ENCODE measurements around the gene PREP.
"Not testable (repeated sequence)": the region's sequence is repeated elsewhere in the genome, so short reads cannot be mapped to it uniquely, and the experiment has no call there.

Gene PREP

DNA sequence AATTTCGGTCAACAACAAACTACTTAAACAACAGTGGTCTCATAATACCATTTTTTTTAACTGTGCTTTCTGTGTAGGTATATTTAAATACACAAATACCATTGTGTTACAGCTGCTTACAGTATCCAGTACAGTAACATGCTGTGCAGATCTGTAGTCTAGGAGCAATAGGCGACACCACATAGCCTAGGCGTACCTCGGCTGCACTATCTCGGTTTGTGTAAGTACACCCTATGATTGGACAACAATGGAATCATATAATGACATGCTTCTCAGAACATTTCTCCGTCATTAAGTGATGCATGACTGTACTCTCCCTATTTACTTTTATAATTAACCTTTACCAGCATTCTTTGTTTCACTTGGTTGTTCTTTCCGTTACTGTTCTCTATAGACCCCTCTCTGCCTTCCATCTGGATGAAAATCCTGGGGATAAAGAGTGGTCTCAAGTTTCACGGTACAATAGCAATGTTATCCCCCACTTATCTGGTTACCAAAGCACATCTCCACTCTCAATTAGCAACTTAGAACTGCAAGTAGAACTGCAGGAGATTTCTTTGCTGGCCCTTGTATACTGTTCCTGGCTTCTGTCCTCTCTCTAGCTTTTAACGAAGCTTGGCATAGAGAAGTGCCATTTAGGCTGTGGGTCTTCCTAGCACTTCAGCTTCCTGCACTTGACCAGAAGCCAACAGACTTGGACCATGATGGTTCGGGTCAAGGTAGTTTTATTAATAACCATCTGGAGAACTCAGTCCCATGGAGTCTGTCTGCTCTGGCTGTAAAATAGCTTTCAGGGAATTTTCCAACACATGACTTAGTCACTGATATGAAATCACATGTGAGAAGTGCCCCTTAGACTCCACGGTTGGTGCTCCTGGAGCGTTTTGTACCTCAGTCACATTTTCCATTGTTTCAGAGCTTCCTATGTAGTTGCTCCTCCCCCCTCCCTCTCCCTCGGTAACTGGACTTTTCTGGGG is 142.7 kb downstream of the PREP start:
- DNase-seq, result no peak

DNA sequence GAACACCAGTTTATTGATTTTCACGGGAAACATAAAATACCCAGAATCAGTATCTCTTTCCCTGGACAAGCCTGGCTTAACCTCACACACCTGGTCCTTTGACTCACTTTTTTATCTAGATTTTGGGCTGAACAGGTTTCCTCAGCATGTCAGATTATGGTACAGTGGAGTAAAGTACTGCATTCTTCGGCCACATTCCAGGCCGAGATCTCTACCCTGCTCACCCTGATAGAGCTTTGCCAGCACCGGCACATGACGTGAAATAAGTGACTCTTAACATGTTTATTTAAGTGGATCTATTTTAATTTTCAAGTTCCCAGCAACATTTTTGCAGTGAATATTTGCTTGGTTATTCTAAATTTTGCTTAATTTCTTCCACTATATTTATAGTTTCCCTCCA is 144.1 kb downstream of the PREP start:
- no peak for DNase-seq

DNA sequence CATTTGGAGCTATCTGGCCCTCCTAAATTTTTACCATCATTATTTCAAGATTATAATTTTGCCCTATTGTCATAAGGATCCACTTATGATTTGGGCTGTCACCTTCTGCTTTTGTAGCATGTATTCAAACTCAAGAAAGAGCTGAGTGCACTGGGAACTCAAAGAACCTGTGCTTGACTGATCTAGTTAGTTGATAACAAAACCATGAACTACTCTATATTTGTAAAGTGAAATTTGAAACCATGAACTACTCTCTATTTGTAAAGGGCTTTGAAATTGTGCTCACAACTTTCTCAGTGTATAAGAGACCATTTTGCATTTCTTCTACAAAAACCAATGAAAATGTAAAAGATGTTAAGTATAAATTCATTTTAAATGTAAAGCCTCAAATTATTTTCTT is 145.5 kb downstream of the PREP start:
- DNase-seq, result no peak

DNA sequence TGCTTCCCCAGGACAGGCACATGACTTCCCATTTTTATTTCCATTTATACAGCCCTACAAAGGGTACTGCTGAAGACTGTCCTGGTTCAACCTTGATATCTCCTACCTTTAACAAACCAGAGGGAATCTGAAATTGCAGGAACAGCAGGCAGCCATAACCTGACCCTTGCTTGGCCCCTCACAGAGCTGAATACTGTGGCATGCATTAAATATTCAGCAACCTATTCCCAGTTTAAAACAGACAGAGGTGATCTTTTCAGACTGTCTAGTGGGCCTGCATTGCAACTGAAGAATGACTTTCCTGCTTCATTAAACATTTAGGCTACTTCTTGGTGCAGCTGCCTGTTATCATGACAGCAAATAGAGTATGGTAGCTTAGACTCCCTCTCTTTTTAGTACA is 146.3 kb downstream of the PREP start:
- no peak for DNase-seq

DNA sequence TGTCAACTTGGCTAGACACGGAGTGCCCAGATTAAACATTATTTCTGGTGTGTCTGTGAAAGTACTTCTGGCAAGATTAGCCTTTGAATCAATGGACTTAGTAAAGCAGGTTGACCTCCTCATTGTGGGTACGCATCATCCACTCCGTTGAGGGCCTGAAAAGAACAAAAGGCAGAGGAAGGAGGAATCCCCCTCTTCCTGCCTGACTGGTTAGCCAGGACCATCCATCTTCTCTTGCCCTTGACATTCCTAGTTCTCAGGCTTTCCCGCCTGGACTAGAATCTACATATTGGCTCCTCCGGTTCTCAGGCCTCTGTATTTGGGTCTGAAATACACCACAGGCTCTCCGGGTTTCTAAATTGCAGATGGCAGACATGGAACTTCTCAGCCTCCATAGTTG is 149.1 kb downstream of the PREP start:
- DNase-seq, result no peak

DNA sequence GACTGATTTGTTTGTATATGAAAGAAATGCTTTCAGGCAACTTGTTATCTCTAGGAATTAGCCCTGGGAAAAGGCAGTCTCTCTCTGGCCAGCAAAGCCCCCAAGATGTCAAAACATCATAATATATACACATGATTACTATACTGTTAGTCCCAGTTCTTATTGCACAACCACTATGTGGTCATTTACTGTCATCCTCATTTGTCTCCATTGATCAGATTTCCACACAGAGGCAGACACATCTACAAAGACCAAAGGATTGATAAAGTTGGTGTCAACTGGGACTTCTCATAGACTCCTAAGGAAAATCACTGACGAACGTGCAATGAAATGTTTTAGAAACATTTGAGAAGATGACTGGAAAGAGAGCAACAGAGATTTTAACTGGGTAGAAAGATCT is 151.2 kb downstream of the PREP start:
- DNase-seq, result no peak

DNA sequence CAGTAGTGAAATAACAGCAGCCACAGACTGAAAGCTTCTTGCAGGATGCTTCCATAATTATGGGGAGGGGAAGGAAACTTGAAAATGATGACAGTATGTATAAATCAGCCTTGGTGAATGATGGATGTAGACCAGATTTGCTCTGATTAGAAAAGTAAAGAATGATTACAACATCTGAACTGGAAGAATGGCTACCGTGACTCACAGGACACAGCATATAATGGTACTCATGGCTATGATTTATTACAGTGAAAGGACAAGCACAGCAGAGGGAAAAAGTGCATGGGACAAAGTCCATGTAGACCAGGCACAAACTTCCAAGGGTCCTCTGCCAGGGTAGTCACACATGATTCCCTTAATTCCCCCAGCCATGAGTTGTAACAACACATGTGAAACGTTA is 152.3 kb downstream of the PREP start:
- DNase-seq, result no peak

DNA sequence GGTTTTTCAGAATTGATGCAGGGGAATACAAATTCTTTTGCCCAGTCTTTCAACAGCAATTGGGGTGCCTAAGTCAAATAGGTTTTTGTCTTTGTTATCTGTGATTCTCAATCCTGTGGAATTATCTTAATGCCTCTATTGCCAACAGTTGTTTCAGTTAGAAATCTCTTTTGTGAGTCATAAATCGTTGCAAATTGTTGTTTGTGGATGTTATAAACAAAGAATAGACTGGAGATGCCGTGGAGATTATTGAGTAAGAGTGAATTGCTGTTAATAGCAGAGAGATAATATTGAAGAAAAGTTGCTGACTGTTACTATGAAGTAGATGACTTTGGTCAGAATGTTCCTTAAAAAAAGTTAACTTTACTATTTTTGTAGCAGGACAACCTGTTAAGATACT is 159.4 kb downstream of the PREP start:
- no peak for DNase-seq

DNA sequence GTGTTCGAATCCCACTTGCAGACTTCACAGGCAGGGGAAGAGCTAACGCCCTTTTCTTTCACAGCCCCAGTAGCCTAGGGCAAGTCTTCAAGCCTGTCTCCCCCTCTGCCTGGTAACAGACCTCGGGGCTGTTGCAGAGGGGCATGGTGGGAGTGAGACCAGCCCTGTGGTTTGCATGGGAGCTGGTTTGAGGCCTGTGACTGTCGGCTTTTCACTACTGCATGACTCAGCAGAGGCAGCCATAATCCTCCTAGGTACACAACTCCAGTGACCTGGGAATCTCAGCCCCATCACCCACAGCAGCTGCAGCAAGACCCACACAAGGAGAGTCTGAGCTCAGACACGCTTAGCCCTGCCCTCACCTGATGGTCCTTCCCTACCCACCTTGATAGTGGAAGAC is 167.7 kb downstream of the PREP start:
- DNase-seq, result no peak

DNA sequence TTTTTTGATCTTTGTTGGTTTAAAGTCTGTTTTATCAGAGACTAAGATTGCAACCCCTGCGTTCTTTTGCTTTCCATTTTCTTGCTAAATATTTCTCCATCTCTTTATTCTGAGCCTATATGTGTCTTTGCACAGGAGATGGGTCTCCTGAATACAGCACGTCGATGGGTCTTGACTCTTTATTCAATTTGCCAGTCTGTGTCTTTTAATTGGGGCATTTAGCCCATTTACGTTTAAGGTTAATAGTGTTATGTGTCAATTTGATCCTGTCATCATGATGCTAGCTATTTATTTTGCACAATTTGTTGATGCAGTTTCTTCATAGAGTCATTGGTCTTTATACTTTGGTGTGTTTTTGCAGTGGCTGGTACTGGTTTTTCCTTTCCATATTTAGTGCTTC is 171.1 kb downstream of the PREP start:
- not testable (repeated sequence) for DNase-seq

Data from fibroblast of skin of scalp (primary cell).